Stimulated activated CD4-positive, alpha-beta T cell treated with anti-CD3 and anti-CD28 coated beads, Interleukin-1b, Interleukin-23, amount 100 ng/mL, for 24 hours (primary cell): ENCODE measurements around the gene CFAP97D2.
"Not testable (repeated sequence)": the region's sequence is repeated elsewhere in the genome, so short reads cannot be mapped to it uniquely, and the experiment has no call there.

Experiments
- DNase-seq, 4 experiments: peaks; one replicate each; pipeline ENCODE4 v3.0.0-alpha.2; 2020; ENCODE audit warnings: low read depth in 4 of 4, low spot score in 1 of 4

Gene CFAP97D2

GRCh38 chr13:114198556-114198955 lies 19.5 kb downstream of the CFAP97D2 start:
- no peak for DNase-seq

GRCh38 chr13:114199526-114199925 lies 20.5 kb downstream of the CFAP97D2 start:
- DNase-seq = not testable (repeated sequence)

- no peak for DNase-seq
Measured at GRCh38 chr13:114199954-114200353, 20.9 kb downstream of the CFAP97D2 start.

GRCh38 chr13:114200399-114200911 lies 21.4 kb downstream of the CFAP97D2 start:
- DNase-seq = no peak

- DNase-seq = no peak
Measured at GRCh38 chr13:114202581-114202980, 23.5 kb downstream of the CFAP97D2 start.

- peak in 1 of 4 experiments; percentile 10 for DNase-seq
Measured at GRCh38 chr13:114203536-114203935, 24.5 kb downstream of the CFAP97D2 start.

GRCh38 chr13:114204894-114205293 lies 25.8 kb downstream of the CFAP97D2 start:
- no peak for DNase-seq

GRCh38 chr13:114208134-114208533 lies 29.1 kb downstream of the CFAP97D2 start:
- no peak for DNase-seq

GRCh38 chr13:114211446-114212157 lies 32.5 kb downstream of the CFAP97D2 start:
- no peak for DNase-seq

GRCh38 chr13:114212158-114212495 lies 33.1 kb downstream of the CFAP97D2 start:
- no peak for DNase-seq

- no peak for DNase-seq
Measured at GRCh38 chr13:114213980-114214379, 34.9 kb downstream of the CFAP97D2 start.

- DNase-seq = no peak
Measured at GRCh38 chr13:114219392-114219791, 40.3 kb downstream of the CFAP97D2 start.

GRCh38 chr13:114222461-114222968 lies 43.5 kb downstream of the CFAP97D2 start:
- no peak for DNase-seq

GRCh38 chr13:114224201-114224600 lies 45.1 kb downstream of the CFAP97D2 start:
- DNase-seq = no peak

GRCh38 chr13:114225610-114226009 lies 46.6 kb downstream of the CFAP97D2 start:
- DNase-seq = no peak

- DNase-seq = no peak
Measured at GRCh38 chr13:114226088-114226487, 47.0 kb downstream of the CFAP97D2 start.

- peak; percentile 79 to 82 (median 80) for DNase-seq
Measured at GRCh38 chr13:114226699-114227323, 47.8 kb downstream of the CFAP97D2 start.

GRCh38 chr13:114227528-114227927 lies 48.5 kb downstream of the CFAP97D2 start:
- DNase-seq = no peak

- no peak for DNase-seq
Measured at GRCh38 chr13:114228176-114228575, 49.1 kb downstream of the CFAP97D2 start.

GRCh38 chr13:114229506-114229905 lies 50.4 kb downstream of the CFAP97D2 start:
- no peak for DNase-seq

GRCh38 chr13:114230117-114230516 lies 51.1 kb downstream of the CFAP97D2 start:
- DNase-seq = no peak

- no peak for DNase-seq
Measured at GRCh38 chr13:114230575-114230974, 51.5 kb downstream of the CFAP97D2 start.
